OCI-LY1 (cell line): ENCODE measurements around the gene CACNA2D4.

Experiments
- EZH2 ChIP-seq: fragments of 200-600 bp; sonication (generic), shearing (Covaris generic); IDR thresholded peaks from 2 replicates; pipeline ENCODE4 v1.8.0; 2017; ENCODE audit warnings: borderline replicate concordance, mixed run types, mild to moderate bottlenecking, antibody characterized with exemption, low read length, moderate library complexity, mixed read lengths
- TF ChIP-seq, protein P1 (sequence below): fragments of 200-600 bp; sonication (generic), shearing (Covaris generic); IDR thresholded peaks from 2 replicates; pipeline ENCODE4 v1.5.1; 2017; ENCODE audit warnings: mild to moderate bottlenecking, antibody characterized with exemption, low read length, moderate library complexity, mixed read lengths

DNA sequence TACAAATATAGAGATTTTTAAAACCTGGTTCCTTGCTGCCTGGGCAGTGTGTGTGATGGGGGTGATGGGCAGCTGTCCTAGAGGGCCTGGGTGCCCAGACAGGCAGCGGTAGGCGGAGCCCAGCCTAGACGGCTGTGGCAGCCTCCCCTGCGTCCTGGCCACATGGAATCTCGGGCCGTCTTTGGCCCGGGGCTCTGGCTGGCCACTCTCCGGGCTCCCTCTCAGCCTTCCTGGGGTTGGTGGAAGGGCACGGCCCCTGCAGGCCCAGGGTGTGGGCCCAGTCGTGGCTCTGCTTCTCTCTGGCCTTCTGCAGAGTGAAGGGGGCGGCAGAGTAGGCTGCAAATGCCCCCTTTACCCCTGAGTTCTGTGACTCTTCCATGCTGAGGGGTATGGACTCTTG lies 95.8 kb downstream of the CACNA2D4 start:
- TF ChIP-seq, protein P1, sequence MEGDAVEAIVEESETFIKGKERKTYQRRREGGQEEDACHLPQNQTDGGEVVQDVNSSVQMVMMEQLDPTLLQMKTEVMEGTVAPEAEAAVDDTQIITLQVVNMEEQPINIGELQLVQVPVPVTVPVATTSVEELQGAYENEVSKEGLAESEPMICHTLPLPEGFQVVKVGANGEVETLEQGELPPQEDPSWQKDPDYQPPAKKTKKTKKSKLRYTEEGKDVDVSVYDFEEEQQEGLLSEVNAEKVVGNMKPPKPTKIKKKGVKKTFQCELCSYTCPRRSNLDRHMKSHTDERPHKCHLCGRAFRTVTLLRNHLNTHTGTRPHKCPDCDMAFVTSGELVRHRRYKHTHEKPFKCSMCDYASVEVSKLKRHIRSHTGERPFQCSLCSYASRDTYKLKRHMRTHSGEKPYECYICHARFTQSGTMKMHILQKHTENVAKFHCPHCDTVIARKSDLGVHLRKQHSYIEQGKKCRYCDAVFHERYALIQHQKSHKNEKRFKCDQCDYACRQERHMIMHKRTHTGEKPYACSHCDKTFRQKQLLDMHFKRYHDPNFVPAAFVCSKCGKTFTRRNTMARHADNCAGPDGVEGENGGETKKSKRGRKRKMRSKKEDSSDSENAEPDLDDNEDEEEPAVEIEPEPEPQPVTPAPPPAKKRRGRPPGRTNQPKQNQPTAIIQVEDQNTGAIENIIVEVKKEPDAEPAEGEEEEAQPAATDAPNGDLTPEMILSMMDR, result no peak
- no peak for TF ChIP-seq EZH2
